Brain microvascular endothelial cell (primary cell): Measurements from ENCODE around the gene ZNF667.

Experiments used
- DNase-seq: peaks from one replicate; pipeline ENCODE4 v3.0.0-alpha.2; 2020
- H3K27ac ChIP-seq: fragments of 250-450 bp; sonication (Bioruptor Pico); 2 replicates; pipeline ENCODE4 v1.5.1; 2020; ENCODE audit warnings: mild to moderate bottlenecking, moderate library complexity
- H3K27me3 ChIP-seq: fragments of 250-450 bp; sonication (Bioruptor Pico); replicated peaks from 2 replicates; pipeline ENCODE4 v1.5.1; 2020; ENCODE audit warnings: mild to moderate bottlenecking
- H3K36me3 ChIP-seq: fragments of 250-450 bp; sonication (Bioruptor Pico); replicated peaks from 2 replicates; pipeline ENCODE4 v1.5.1; 2020; ENCODE audit warnings: mild to moderate bottlenecking
- H3K4me3 ChIP-seq: 2 replicates; pipeline ENCODE4 v1.5.1; 2011; ENCODE audit warnings: low read depth, mild to moderate bottlenecking, control low read depth, low read length, moderate library complexity
- CTCF ChIP-seq: IDR thresholded peaks from 2 replicates; pipeline ENCODE4 v1.5.1; 2011; ENCODE audit warnings: low read depth, mild to moderate bottlenecking, moderate library complexity, low read length, control low read depth, inconsistent platforms; ENCODE audit errors: missing control alignments
- in situ Hi-C: cut with HindIII; loops from 2 replicates; pipeline ENCODE4 v1.10.0; 2017; ENCODE audit warnings: low sequenced_read_pairs, low pct_ligation_motif_present

The ZNF667 gene

GRCh38 chr19:56403764-56404704, 73.1 kb downstream of the ZNF667 start, which contains the start of gene ZNF583:
Gene ZNF583, plus strand, starts transcription at chr19:56404332. Its CDS starts 2,783 bp downstream, at chr19:56407115.
- Histone ChIP-seq H3K4me3 (peak within 1 kb of the TSS; percentile 95), H3K27me3 (no peaks in the 10 kb centered on the region), H3K36me3 (peaks cover 9% of the 10 kb centered on the region), H3K27ac (peak within 1 kb of the TSS; percentile 96)
- no peak for TF ChIP-seq CTCF
- DNase-seq: peak; percentile 95
- in situ Hi-C loops: no loop called here

- in situ Hi-C loops: no loop called here
- DNase-seq: no peak
Observed at GRCh38 chr19:56403261-56403660, 73.9 kb downstream of the ZNF667 start.

DNA sequence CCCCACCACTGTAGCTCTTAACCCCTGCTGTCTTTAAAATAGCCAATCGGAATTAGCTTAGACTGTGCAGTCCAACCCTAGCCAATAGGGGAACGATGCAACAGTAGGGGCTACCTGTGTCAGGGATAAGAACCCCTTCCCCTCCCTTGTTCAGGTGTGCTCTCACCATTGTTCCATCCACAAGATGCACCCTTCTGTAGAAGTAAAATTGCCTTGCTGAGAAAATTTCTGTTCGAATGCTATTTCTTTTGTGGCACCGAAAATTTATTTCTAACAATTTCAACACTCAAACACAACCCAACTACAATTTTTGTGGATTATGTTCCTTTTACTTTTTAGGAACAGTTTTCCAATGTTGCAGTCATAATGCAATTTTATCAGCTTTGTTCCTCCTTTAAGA, 76.7 kb downstream of the ZNF667 start:
- Histone ChIP-seq H3K4me3 (no peak overlapping the region), H3K27me3 (no peaks in the 10 kb centered on the region), H3K27ac (no peak overlapping the region), H3K36me3 (no peaks in the 10 kb centered on the region)
- TF ChIP-seq CTCF: no peak
- DNase-seq: no peak
- in situ Hi-C loops: no loop called here

More at GRCh38 chr19:56403261-56403660, 73.9 kb downstream of the ZNF667 start:
- TF ChIP-seq CTCF: no peak
- peak overlapping the region; percentile 95 for H3K4me3 ChIP-seq
- H3K27ac ChIP-seq: peak overlapping the region; percentile 96
- H3K36me3 ChIP-seq: peaks cover 4% of the 10 kb centered on the region
- no peaks in the 10 kb centered on the region for H3K27me3 ChIP-seq

- in situ Hi-C loops: no loop called here
- H3K27ac ChIP-seq: no peak overlapping the region
- no peak for TF ChIP-seq CTCF
Observed at GRCh38 chr19:56398809-56399208, 78.3 kb downstream of the ZNF667 start.

DNA sequence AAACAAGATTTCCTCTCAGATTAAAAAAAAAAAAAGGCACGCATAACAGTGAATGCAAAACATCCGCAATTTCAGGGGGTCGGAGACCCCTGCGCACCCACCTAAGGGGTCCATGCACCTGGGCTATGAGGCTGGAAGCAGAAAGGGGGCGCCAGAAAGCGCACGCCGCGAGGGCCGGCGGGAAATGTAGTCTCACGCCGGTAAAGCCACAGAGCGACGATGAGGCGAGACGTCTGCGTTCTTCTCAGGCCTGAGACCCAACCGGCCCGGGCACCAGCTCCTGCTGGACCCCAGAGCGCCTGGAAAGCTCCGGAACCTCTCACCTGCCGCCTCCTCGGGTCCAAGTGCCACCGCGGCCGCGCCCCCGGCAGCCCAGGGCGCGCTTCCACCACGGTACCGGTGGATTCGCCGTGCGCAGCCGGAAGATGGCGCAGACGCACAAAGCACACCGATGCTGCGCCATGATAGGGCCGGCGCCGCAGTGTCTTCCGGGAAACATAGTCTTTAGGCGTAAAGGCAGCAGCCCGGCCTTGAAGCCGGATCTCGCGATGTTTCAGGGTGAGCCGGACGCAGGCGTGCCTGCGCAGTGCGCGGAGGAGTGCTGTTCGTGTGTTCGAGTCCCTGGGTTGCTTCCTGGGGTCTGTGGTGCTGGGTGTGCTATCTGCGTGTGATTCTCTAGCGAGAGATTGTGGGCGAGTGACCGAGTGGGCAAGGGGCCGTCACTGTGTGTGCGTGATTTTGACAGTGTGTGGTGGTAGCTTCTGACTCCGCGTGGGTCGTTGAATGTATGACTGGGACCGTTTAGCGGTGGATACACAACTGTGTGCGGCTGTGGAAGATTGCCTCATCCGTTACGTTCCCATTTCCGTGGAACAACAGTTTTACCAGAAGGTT, 83.8 kb downstream of the ZNF667 start, which contains the start of gene ZNF582:
TSS of gene ZNF582 (minus strand) at position 416 of the 894 bp plus-strand sequence. CDS start 1,782 bp downstream, outside the sequence.
- TF ChIP-seq CTCF: peak; percentile 87
- in situ Hi-C loops: no loop called here
- H3K36me3 ChIP-seq: peaks cover 9% of the 10 kb centered on the region
- H3K27me3 ChIP-seq: no peaks in the 10 kb centered on the region
- peak within 1 kb of the TSS; percentile 92 for H3K27ac ChIP-seq
- peak within 1 kb of the TSS; percentile 82 for H3K4me3 ChIP-seq
- peak; percentile 97 for DNase-seq

More at GRCh38 chr19:56398809-56399208, 78.3 kb downstream of the ZNF667 start:
- DNase-seq: no peak
- Histone ChIP-seq H3K27me3 (no peaks in the 10 kb centered on the region), H3K4me3 (no peak overlapping the region), H3K36me3 (no peaks in the 10 kb centered on the region)
